A549 (cell line): Measurements from ENCODE around the gene NAALADL1.

Experiments used
- EP300 ChIP-seq, 2 experiments: fragments of >200 bp; sonication (Bioruptor Twin); formaldehyde crosslinking; IDR thresholded peaks; 2 replicates in 1 of 2; 3 replicates in 1 of 2; pipeline ENCODE4 v1.6.1; 2016 to 2017
- MAFK ChIP-seq: fragments of 450-650 bp; IDR thresholded peaks from 2 replicates; pipeline ENCODE4 v1.6.1; 2014; ENCODE audit not compliant: partially characterized antibody
- POLR2A ChIP-seq: IDR thresholded peaks from 2 replicates; pipeline ENCODE4 v1.6.1; 2012; ENCODE audit warnings: mild to moderate bottlenecking, low read length
- TF ChIP-seq, protein P1 (sequence below): fragments of >200 bp; sonication (Bioruptor Twin); formaldehyde crosslinking; IDR thresholded peaks from 3 replicates; pipeline ENCODE4 v1.5.1; 2016

DNA sequence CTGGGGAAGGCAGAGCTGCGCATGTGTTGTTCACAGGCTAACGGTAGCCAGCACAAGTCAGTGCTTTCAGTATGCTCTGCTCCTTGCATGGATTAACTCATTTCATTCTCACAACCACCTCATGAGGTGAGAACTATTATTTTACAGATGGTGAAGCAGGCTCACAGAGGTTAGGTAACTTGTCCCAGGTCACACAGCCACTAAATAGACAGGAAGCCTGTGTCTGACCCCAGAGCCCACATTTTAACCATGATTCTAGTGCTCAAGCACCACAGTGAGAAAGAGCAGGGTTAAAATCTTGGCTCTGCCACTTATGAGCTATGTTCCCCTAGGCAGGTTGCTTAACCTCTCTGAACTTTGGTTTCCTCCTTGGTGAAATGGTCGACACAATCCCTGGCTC lies 37.4 kb downstream of the NAALADL1 start:
- no peak for TF ChIP-seq EP300 (IDR thresholded peaks at IDR 0.05)
- TF ChIP-seq MAFK, result no peak
- no peak for TF ChIP-seq POLR2A
- TF ChIP-seq, protein P1, sequence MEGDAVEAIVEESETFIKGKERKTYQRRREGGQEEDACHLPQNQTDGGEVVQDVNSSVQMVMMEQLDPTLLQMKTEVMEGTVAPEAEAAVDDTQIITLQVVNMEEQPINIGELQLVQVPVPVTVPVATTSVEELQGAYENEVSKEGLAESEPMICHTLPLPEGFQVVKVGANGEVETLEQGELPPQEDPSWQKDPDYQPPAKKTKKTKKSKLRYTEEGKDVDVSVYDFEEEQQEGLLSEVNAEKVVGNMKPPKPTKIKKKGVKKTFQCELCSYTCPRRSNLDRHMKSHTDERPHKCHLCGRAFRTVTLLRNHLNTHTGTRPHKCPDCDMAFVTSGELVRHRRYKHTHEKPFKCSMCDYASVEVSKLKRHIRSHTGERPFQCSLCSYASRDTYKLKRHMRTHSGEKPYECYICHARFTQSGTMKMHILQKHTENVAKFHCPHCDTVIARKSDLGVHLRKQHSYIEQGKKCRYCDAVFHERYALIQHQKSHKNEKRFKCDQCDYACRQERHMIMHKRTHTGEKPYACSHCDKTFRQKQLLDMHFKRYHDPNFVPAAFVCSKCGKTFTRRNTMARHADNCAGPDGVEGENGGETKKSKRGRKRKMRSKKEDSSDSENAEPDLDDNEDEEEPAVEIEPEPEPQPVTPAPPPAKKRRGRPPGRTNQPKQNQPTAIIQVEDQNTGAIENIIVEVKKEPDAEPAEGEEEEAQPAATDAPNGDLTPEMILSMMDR, result no peak
